HG03442 (cell line): Measurements from ENCODE around the gene ATG5.
"Not testable (repeated sequence)": the region's sequence is repeated elsewhere in the genome, so short reads cannot be mapped to it uniquely, and the experiment has no call there.

ENCODE experiments used
- ATAC-seq: cut with Tn5 transposase; IDR thresholded peaks from one replicate; pipeline ENCODE4 v1.9.1; 2021; ENCODE audit warnings: mild to moderate bottlenecking, moderate library complexity; ENCODE audit not compliant: unreplicated experiment

The ATG5 gene

DNA sequence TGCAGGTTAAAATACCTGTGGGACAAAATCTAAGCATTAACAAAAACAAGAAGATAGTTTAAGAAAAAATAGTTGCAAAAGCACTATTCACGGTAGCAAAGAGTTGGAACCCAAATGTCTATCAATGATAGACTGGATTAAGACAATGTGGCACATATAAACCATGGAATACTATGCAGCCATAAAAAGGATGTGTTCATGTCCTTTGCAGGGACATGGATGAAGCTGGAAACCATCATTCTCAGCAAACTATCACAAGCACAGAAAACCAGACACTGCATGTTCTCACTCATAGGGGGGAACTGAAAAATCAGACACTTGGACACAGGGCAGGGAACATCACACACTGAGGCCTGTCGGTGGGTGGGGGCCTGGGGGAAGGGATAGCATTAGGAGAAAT is 65.8 kb downstream of the ATG5 start:
- ATAC-seq: not testable (repeated sequence)

DNA sequence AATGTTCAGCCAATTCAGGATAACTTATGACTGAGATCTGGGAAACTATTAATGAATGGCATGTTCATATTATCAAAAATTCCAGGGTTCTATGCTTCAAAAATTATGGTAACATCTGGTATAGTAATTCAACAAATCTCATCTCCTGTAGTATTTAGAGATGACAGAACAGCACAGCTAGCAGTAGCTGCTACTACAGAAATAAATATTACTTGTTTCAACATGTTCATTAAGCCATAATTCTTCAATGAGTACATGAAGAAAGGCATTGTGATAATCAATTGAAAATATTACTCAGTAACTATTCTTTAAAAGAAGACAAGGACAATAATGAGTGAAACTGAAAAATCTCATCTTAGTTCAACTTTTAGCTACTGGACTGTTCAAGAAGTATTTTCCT is 66.8 kb downstream of the ATG5 start:
- ATAC-seq: no peak

DNA sequence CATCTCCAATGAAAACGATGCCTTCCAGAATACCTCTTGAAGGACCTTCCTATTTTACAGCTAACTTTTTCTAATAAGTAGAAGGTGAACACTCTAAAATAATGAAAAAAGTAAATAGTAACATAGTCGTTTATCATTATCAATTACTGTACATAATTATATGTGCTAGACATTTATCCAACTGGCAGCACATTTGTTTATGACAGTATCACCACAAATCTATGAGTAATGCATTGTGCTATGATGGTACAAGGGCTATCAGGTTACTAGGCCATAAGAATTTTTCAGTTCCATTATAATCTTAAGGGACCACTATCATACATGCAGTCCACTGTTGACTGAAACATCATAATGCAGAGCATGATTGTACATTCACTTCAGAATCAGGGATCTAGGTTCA is 68.4 kb downstream of the ATG5 start:
- ATAC-seq: no peak

- ATAC-seq: no peak
Measured at GRCh38 chr6:106256201-106256968, 69.2 kb downstream of the ATG5 start.

GRCh38 chr6:106255306-106255705 is 70.3 kb downstream of the ATG5 start:
- ATAC-seq: no peak

DNA sequence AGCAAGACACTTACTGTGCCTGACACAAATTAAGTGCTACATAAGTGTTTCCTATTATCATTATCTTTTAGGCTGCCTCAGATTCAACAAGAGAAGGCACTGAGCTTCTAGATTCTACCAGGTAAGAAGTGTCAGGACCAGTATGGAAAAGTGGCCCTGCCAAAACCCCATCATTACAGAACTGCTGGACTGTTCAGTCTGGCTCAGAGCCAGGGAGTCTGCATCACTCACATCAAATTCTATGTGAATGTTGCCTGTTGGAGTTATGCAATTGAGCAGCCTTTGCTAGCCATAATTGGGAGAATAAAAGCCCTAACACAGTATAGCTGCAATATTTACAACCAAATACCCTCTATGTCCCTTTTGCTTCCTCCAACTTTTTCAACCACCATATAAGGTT is 70.9 kb downstream of the ATG5 start:
- ATAC-seq: no peak

- ATAC-seq: no peak
Measured at GRCh38 chr6:106253731-106254130, 71.8 kb downstream of the ATG5 start.

GRCh38 chr6:106253172-106253571 is 72.4 kb downstream of the ATG5 start:
- no peak for ATAC-seq

DNA sequence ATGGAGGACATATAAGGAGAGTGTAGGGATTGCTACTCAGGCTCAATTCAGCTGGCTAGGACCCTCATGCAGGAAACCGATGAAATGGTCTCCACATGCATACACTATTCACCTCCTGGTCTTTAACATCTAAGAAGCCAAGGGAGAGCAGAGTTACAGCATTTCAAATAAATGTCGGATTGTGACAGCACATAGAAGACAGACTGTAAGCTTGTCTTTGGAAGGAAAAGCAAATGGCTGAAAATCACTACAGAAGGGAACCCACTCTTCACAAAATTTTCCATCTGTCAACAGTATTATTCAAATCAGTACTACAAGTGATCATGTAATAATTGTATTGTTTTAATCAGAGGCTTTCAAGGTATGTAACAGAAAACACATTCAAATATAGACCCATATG is 72.9 kb downstream of the ATG5 start:
- no peak for ATAC-seq

- not testable (repeated sequence) for ATAC-seq
Measured at GRCh38 chr6:106251531-106252255, 73.9 kb downstream of the ATG5 start.

- no peak for ATAC-seq
Measured at GRCh38 chr6:106250953-106251352, 74.6 kb downstream of the ATG5 start.

DNA sequence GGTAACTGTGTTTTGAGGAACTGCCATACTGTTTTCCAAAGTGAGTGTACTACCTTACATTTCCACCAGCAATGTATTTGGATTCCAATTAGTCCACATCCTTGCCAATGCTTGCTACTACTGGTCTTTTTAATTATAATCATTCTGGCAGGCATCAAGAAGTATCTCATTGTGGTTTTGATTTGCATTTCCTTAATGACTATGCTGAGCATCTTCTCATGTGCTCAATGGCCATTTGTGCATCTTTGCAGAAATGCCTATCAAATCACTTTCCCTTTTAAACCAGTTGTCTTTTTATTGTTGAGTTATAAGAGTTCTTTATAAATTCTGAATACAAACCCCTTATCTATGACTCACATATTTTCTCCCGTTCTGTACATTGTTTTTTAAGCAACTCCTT is 75.9 kb downstream of the ATG5 start:
- ATAC-seq: no peak

- ATAC-seq: peak; percentile 46
Measured at GRCh38 chr6:106247733-106248132, 77.8 kb downstream of the ATG5 start.

- peak; percentile 35 for ATAC-seq
Measured at GRCh38 chr6:106247293-106247692, 78.3 kb downstream of the ATG5 start.

- peak; percentile 46 for ATAC-seq
Measured at GRCh38 chr6:106244931-106245330, 80.6 kb downstream of the ATG5 start.

- no peak for ATAC-seq
Measured at GRCh38 chr6:106244521-106244920, 81.0 kb downstream of the ATG5 start.

GRCh38 chr6:106243261-106243660 is 82.3 kb downstream of the ATG5 start:
- ATAC-seq: no peak

DNA sequence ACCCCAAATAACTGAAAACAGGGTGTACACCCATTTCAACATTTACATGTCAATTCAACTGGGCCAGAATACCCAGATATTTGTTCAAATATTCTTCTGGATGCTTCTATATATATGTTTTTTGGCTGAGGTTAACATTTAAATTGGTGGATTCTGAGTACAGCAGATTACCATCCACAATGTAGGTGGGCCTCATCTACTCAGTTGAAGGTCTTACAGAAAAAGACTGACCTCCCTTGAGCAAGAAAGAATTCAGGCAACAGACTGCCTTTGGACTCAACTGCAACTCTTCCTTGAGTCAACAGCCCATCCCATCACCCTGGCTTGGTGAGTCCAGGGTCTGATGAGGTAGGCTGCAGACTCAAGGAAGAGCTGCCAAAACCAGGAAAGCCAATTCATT is 84.1 kb downstream of the ATG5 start:
- ATAC-seq: no peak

DNA sequence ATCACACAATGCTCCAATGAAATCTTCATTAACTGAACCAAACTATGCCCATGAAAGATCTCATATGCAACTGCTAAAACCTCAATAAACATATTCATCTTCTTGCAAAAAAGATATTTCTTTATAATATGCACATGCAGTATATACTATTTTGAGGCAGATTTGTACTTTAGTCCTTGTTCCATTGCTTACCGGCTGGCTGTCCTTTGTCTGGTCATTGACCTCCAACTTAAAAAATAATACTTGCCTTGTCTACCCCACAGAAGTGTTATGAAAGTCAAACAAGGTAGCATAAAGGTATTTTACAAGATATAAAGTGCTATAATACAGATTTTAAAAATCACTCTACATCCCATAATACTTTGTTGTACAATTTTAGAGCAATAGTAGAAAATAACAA is 88.3 kb downstream of the ATG5 start:
- no peak for ATAC-seq

GRCh38 chr6:106229876-106230445 is 95.6 kb downstream of the ATG5 start:
- ATAC-seq: not testable (repeated sequence)

DNA sequence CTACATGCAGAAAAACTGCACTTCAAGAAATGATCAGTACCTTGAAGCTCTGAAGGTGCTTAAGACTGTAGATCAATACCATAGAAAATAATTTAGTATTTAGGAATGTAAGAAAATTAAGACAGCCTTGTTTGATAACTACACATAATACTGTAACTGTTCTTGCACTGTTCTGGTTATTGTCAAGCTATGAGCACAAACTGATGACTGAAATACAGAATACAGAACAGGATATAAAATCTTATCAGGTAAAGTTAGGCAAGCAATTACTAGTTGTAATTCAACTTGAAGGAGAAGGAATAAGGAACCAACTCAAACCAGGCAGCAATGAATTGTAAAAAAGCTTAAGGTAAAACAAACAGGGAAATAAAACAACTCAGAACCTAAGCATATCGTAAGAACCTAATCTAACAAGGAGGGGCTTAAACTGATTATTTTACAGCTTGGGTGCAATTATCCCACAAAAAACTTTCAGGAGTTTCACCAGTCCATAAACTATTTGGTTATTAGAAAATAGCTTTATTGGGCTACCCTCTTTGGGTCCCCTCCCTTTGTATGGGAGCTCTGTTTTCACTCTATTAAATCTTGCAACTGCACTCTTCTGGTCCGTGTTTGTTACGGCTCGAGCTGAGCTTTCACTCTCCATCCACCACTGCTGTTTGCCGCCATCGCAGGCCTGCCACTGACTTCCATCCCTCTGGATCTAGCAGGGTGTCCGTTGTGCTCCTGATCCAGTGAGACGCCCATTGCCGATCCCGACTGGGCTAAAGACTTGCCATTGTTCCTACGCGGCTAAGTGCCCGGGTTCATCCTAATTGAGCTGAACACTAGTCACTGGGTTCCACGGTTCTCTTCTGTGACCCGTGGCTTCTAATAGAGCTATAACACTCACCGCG is 97.7 kb downstream of the ATG5 start:
- ATAC-seq: no peak
